SK-N-SH treated with all-trans-retinoic acid at 6 μM for 48 hours (cell line): ENCODE results near the gene HSD11B1.

Experiments
- ATAC-seq: fragments of 200-7000 bp; cut with Tn5 transposase; 3 replicates; pipeline ENCODE4 v1.9.1; 2020; ENCODE audit warnings: mild to moderate bottlenecking, moderate library complexity
- BACH2 ChIP-seq: fragments of 250-450 bp; sonication (Bioruptor Pico); IDR thresholded peaks from 2 replicates; pipeline ENCODE4 v1.9.0; 2021; ENCODE audit warnings: mild to moderate bottlenecking, borderline replicate concordance
- CREB5 ChIP-seq: fragments of 250-450 bp; sonication (Bioruptor Pico); IDR thresholded peaks from 2 replicates; pipeline ENCODE4 v1.5.1; 2020; ENCODE audit warnings: low read depth, mild to moderate bottlenecking, moderate library complexity
- CSDC2 ChIP-seq: fragments of 250-450 bp; sonication (Bioruptor Pico); IDR thresholded peaks from 2 replicates; pipeline ENCODE4 v1.5.0; 2020; ENCODE audit warnings: mild to moderate bottlenecking, moderate library complexity
- ESRRG ChIP-seq: fragments of 250-450 bp; sonication (Bioruptor Pico); IDR thresholded peaks from 2 replicates; pipeline ENCODE4 v1.6.1; 2021; ENCODE audit warnings: mild to moderate bottlenecking
- GLIS3 ChIP-seq: fragments of 250-450 bp; sonication (Bioruptor Pico); IDR thresholded peaks from 2 replicates; pipeline ENCODE4 v1.5.0; 2020; ENCODE audit warnings: mild to moderate bottlenecking, moderate library complexity
- ISL1 ChIP-seq: fragments of 250-450 bp; sonication (Bioruptor Pico); IDR thresholded peaks from 2 replicates; pipeline ENCODE4 v2.1.2; 2022; ENCODE audit warnings: mild to moderate bottlenecking, moderate library complexity
- PATZ1 ChIP-seq: fragments of 250-450 bp; sonication (Bioruptor Pico); IDR thresholded peaks from 2 replicates; pipeline ENCODE4 v1.8.0; 2020; ENCODE audit warnings: mild to moderate bottlenecking, moderate library complexity, borderline replicate concordance
- POU6F1 ChIP-seq: fragments of 250-450 bp; sonication (Bioruptor Pico); IDR thresholded peaks from 2 replicates; pipeline ENCODE4 v1.8.0; 2021; ENCODE audit warnings: low read depth, mild to moderate bottlenecking, moderate library complexity, borderline replicate concordance
- PPARA ChIP-seq: fragments of 250-450 bp; sonication (Bioruptor Pico); IDR thresholded peaks from 2 replicates; pipeline ENCODE4 v1.5.0; 2020; ENCODE audit warnings: mild to moderate bottlenecking, borderline replicate concordance
- RARB ChIP-seq: fragments of 250-450 bp; sonication (Bioruptor Pico); IDR thresholded peaks from 2 replicates; pipeline ENCODE4 v1.8.0; 2021; ENCODE audit warnings: mild to moderate bottlenecking, moderate library complexity
- TCF4 ChIP-seq: fragments of 250-450 bp; sonication (Bioruptor Pico); IDR thresholded peaks from 2 replicates; pipeline ENCODE4 v1.8.0; 2021; ENCODE audit warnings: mild to moderate bottlenecking, moderate library complexity, borderline replicate concordance
- TOX ChIP-seq: fragments of 250-450 bp; sonication (Bioruptor Pico); IDR thresholded peaks from 2 replicates; pipeline ENCODE4 v1.8.0; 2021; ENCODE audit warnings: mild to moderate bottlenecking, moderate library complexity, borderline replicate concordance
- ZC3H10 ChIP-seq: fragments of 250-450 bp; sonication (Bioruptor Pico); IDR thresholded peaks from 2 replicates; pipeline ENCODE4 v1.5.1; 2021; ENCODE audit warnings: mild to moderate bottlenecking, moderate library complexity
- ZFP3 ChIP-seq: fragments of 250-450 bp; sonication (Bioruptor Pico); IDR thresholded peaks from 2 replicates; pipeline ENCODE4 v1.5.0; 2020; ENCODE audit warnings: mild to moderate bottlenecking, moderate library complexity
- ZFP30 ChIP-seq: fragments of 450-650 bp; formaldehyde crosslinking; IDR thresholded peaks from 2 replicates; pipeline ENCODE4 v1.5.0; 2022; ENCODE audit warnings: mild to moderate bottlenecking, moderate library complexity
- ZNF565 ChIP-seq: fragments of 450-650 bp; formaldehyde crosslinking; conservative IDR thresholded peaks from 2 replicates; pipeline ENCODE4 v1.5.0; 2020; ENCODE audit warnings: low read depth, mild to moderate bottlenecking, moderate library complexity
- ZNF70 ChIP-seq: fragments of 450-650 bp; formaldehyde crosslinking; IDR thresholded peaks from 2 replicates; pipeline ENCODE4 v1.5.0; 2020; ENCODE audit warnings: mild to moderate bottlenecking, moderate library complexity
- ZNF8 ChIP-seq: fragments of 450-650 bp; formaldehyde crosslinking; IDR thresholded peaks from 2 replicates; pipeline ENCODE4 v1.5.0; 2020; ENCODE audit warnings: mild to moderate bottlenecking, moderate library complexity
- TF ChIP-seq, protein P1 (sequence below): fragments of 250-450 bp; sonication (Bioruptor Pico); IDR thresholded peaks from 2 replicates; pipeline ENCODE4 v1.5.0; 2020; ENCODE audit warnings: mild to moderate bottlenecking, moderate library complexity

Gene HSD11B1

GRCh38 chr1:209659909-209660308 lies 44.7 kb upstream of the HSD11B1 start:
- no peak for TF ChIP-seq ZNF565 (CRISPR knock-in tag)
- 0 out of 2 replicates have a peak, but pooled peaks have one; percentile 31 for TF ChIP-seq POU6F1 (CRISPR knock-in tag)
- TF ChIP-seq TOX (CRISPR knock-in tag), result peak; percentile 8; the same call in 1 of the 2 replicates
- TF ChIP-seq ISL1 (CRISPR knock-in tag), result no peak
- peak; percentile 68 for ATAC-seq

DNA sequence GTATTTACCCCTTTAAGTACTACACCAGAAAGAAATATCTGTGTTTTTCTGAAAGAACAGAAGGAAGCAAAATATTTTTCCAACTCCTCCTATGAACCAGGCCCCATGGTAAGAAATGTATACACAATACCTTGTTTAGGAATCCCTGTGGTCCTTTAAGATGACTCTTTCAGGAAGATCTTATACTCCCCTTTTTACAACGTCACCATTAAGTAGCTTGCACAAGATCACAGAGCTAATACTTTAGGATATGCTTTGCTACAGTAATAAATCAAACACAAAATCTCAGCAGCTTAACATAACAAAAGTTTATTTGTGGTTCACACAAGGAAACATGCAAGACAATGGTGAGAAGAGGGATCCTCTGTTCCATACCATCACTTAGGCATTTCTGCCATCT lies 43.6 kb upstream of the HSD11B1 start:
- TF ChIP-seq BACH2 (CRISPR knock-in tag) (no peak), POU6F1 (CRISPR knock-in tag) (no peak), GLIS3 (CRISPR knock-in tag) (no peak), ISL1 (CRISPR knock-in tag) (no peak), ZNF8 (no peak), ZFP3 (CRISPR knock-in tag) (no peak), PATZ1 (CRISPR knock-in tag) (no peak), ZFP30 (CRISPR knock-in tag) (no peak), CREB5 (CRISPR knock-in tag) (no peak), ZC3H10 (CRISPR knock-in tag) (no peak)
- ATAC-seq, result no peak

DNA sequence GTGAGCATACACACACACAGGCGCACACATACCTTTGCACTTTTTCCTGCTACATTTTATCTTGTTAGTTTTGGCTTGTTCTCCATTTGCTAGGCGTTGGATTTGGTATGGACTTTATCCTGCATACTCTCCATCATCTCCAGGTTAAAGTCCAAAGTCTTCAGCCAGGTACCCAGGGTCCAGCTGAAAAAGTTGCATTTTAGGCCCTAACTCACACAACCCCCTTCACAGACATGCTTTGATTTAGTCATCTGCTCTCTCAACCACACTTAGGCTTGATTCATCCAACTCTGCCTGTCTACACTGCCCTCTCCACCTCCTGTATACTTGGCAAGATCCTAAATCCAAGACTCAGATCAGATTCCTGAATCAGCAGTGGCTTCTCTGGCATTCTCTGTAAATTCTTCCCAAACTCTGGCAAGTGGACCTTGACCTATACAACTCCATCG lies 41.7 kb upstream of the HSD11B1 start:
- ATAC-seq, result peak; percentile 17; the same call in 1 of the 3 replicates

More for the DNA sequence above, 41.7 kb upstream of the HSD11B1 start:
- TF ChIP-seq ZNF70 (CRISPR knock-in tag) (no peak), POU6F1 (CRISPR knock-in tag) (no peak), ISL1 (CRISPR knock-in tag) (no peak), ZC3H10 (CRISPR knock-in tag) (no peak), TCF4 (CRISPR knock-in tag) (no peak), ZFP3 (CRISPR knock-in tag) (no peak), GLIS3 (CRISPR knock-in tag) (no peak), PPARA (CRISPR knock-in tag) (no peak), ESRRG (no peak), ZFP30 (CRISPR knock-in tag) (no peak), RARB (CRISPR knock-in tag) (no peak), TOX (CRISPR knock-in tag) (no peak), CSDC2 (CRISPR knock-in tag) (no peak), ZNF565 (CRISPR knock-in tag) (no peak), PATZ1 (CRISPR knock-in tag) (no peak)
- TF ChIP-seq, protein P1, sequence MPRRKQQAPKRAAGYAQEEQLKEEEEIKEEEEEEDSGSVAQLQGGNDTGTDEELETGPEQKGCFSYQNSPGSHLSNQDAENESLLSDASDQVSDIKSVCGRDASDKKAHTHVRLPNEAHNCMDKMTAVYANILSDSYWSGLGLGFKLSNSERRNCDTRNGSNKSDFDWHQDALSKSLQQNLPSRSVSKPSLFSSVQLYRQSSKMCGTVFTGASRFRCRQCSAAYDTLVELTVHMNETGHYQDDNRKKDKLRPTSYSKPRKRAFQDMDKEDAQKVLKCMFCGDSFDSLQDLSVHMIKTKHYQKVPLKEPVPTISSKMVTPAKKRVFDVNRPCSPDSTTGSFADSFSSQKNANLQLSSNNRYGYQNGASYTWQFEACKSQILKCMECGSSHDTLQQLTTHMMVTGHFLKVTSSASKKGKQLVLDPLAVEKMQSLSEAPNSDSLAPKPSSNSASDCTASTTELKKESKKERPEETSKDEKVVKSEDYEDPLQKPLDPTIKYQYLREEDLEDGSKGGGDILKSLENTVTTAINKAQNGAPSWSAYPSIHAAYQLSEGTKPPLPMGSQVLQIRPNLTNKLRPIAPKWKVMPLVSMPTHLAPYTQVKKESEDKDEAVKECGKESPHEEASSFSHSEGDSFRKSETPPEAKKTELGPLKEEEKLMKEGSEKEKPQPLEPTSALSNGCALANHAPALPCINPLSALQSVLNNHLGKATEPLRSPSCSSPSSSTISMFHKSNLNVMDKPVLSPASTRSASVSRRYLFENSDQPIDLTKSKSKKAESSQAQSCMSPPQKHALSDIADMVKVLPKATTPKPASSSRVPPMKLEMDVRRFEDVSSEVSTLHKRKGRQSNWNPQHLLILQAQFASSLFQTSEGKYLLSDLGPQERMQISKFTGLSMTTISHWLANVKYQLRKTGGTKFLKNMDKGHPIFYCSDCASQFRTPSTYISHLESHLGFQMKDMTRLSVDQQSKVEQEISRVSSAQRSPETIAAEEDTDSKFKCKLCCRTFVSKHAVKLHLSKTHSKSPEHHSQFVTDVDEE (CRISPR knock-in tag), result no peak
